SK-N-SH (cell line): Measurements from ENCODE around the gene PRPH. TPM values are rescaled to one million over a fixed set of nuclear protein-coding genes. Genes with fewer than 3 reads are reported as not detected.
A peak's percentile ranks its signal among the peaks of the same experiment; 100 is the strongest.

ENCODE experiments used
- CTCF ChIA-PET: fragments of 300-600, 350-600 bp; formaldehyde crosslinking; extraction: SDS; loops from one replicate; lab custom pipeline; 2021; lab: Yijun Ruan, JAX
- POLR2A ChIA-PET: fragments of 350-600 bp; sonication (Branson Sonifier 250); formaldehyde crosslinking; extraction: SDS; loops from one replicate; lab custom pipeline; 2020; ENCODE audit warnings: antibody characterized with exemption, inconsistent platforms; lab: Yijun Ruan, JAX
- DNase-seq: peaks from one replicate; pipeline ENCODE4 v3.0.0; 2012
- H2AFZ ChIP-seq: fragments of 200-600 bp; sonication (generic); 2 replicates; pipeline ENCODE4 v1.8.1; 2016; ENCODE audit warnings: antibody characterized with exemption, mild to moderate bottlenecking, low read depth
- H3F3A ChIP-seq: fragments of 200-600 bp; sonication (generic); replicated peaks from 2 replicates; pipeline ENCODE3; 2016; ENCODE audit warnings: antibody characterized with exemption, mild to moderate bottlenecking; ENCODE audit not compliant: insufficient read depth
- H3K27ac ChIP-seq, 2 experiments: fragments of 200-500 bp in 1 of 2; fragments of 200-600 bp in 1 of 2; sonication (Bioruptor generic) in 1 of 2; sonication (generic), shearing (Covaris generic) in 1 of 2; 2 replicates each; pipeline versions ENCODE4 v1.5.1 to v1.6.1; 2014 to 2016; ENCODE audit warnings: low read depth in 2 of 2, inconsistent platforms in 1 of 2, low read length in 1 of 2, mild to moderate bottlenecking in 1 of 2, mixed read lengths in 1 of 2
- H3K27me3 ChIP-seq: fragments of 200-600 bp; sonication (generic), shearing (Covaris generic); 2 replicates; pipeline ENCODE4 v1.6.1; 2016; ENCODE audit warnings: mixed run types; ENCODE audit not compliant: insufficient read depth
- H3K36me3 ChIP-seq, 2 experiments: fragments of 200-500 bp in 1 of 2; fragments of 200-600 bp in 1 of 2; sonication (Bioruptor generic) in 1 of 2; sonication (generic) in 1 of 2; replicated peaks in 1 of 2; 2 replicates each; pipeline versions ENCODE3 to v1.5.1; 2014 to 2016; ENCODE audit warnings: low read length in 1 of 2, mild to moderate bottlenecking in 1 of 2; ENCODE audit not compliant: insufficient read depth in 2 of 2, control insufficient read depth in 1 of 2
- H3K4me1 ChIP-seq, 2 experiments: fragments of 200-500 bp in 1 of 2; fragments of 200-600 bp in 1 of 2; sonication (Bioruptor generic) in 1 of 2; sonication (generic), shearing (Covaris generic) in 1 of 2; 2 replicates each; pipeline versions ENCODE4 v1.5.1 to v1.6.1; 2014 to 2016; ENCODE audit warnings: low read depth in 1 of 2, low read length in 1 of 2, mixed run types in 1 of 2; ENCODE audit not compliant: insufficient read depth in 2 of 2, control insufficient read depth in 1 of 2
- H3K4me2 ChIP-seq: fragments of 200-600 bp; sonication (generic), shearing (Covaris generic); 2 replicates; pipeline ENCODE4 v1.6.1; 2017; ENCODE audit warnings: mixed run types
- H3K4me3 ChIP-seq, 2 experiments: fragments of 200-500 bp in 1 of 2; fragments of 200-600 bp in 1 of 2; sonication (Bioruptor generic) in 1 of 2; sonication (generic), shearing (Covaris generic) in 1 of 2; 2 replicates each; pipeline versions ENCODE4 v1.5.1 to v1.8.1; 2014 to 2016; ENCODE audit warnings: low read depth in 2 of 2, inconsistent platforms in 1 of 2, low read length in 1 of 2, mild to moderate bottlenecking in 1 of 2, mixed read lengths in 1 of 2, moderate library complexity in 1 of 2
- H3K79me2 ChIP-seq: fragments of 200-600 bp; sonication (generic); 2 replicates; pipeline ENCODE4 v1.8.1; 2017; ENCODE audit warnings: mild to moderate bottlenecking; ENCODE audit not compliant: insufficient read depth
- H3K9ac ChIP-seq: fragments of 200-600 bp; sonication (generic); 2 replicates; pipeline ENCODE4 v1.6.1; 2017; ENCODE audit warnings: mixed run types
- H3K9me2 ChIP-seq: fragments of 200-600 bp; sonication (generic); 2 replicates; pipeline ENCODE4 v1.6.1; 2017; ENCODE audit warnings: mixed run types
- H3K9me3 ChIP-seq: fragments of 200-600 bp; sonication (generic); 2 replicates; pipeline ENCODE4 v1.6.1; 2017; ENCODE audit warnings: mixed run types, mild to moderate bottlenecking, moderate library complexity
- H4K20me1 ChIP-seq: fragments of 200-600 bp; sonication (generic); 2 replicates; pipeline ENCODE4 v1.6.1; 2017; ENCODE audit warnings: mild to moderate bottlenecking, mixed run types; ENCODE audit not compliant: insufficient read depth
- CHD2 ChIP-seq: fragments of 150-350 bp; IDR thresholded peaks from 2 replicates; pipeline ENCODE4 v1.6.1; 2018; ENCODE audit warnings: low read length; ENCODE audit not compliant: partially characterized antibody
- ELF1 ChIP-seq: IDR thresholded peaks from 2 replicates; pipeline ENCODE4 v1.4.0; 2012
- EP300 ChIP-seq, 2 experiments: IDR thresholded peaks; 2 replicates each; pipeline versions ENCODE4 v1.4.0 to v1.6.1; 2012; ENCODE audit warnings: borderline replicate concordance in 1 of 2, low read depth in 1 of 2, low read length in 1 of 2
- EZH2phosphoT487 ChIP-seq: fragments of 200-600 bp; sonication (generic); IDR thresholded peaks from 2 replicates; pipeline ENCODE4 v1.6.1; 2017; ENCODE audit warnings: low read depth, mixed run types, mild to moderate bottlenecking, antibody characterized with exemption, moderate library complexity, borderline replicate concordance
- FOXM1 ChIP-seq: IDR thresholded peaks from 2 replicates; pipeline ENCODE4 v1.4.0; 2012; ENCODE audit warnings: low read depth, mild to moderate bottlenecking
- JUND ChIP-seq: IDR thresholded peaks from 2 replicates; pipeline ENCODE4 v1.4.0; 2012
- NFIC ChIP-seq: IDR thresholded peaks from 2 replicates; pipeline ENCODE4 v1.4.0; 2012; ENCODE audit warnings: borderline replicate concordance
- RCOR1 ChIP-seq: fragments of 150-350 bp; IDR thresholded peaks from 2 replicates; pipeline ENCODE4 v1.6.1; 2017; ENCODE audit warnings: antibody characterized with exemption, low read length
- RFX5 ChIP-seq: IDR thresholded peaks from 2 replicates; pipeline ENCODE4 v1.6.1; 2012; ENCODE audit warnings: mild to moderate bottlenecking, improper control_type of control experiment, low read length
- TEAD4 ChIP-seq: IDR thresholded peaks from 2 replicates; pipeline ENCODE4 v1.4.0; 2012; ENCODE audit warnings: mild to moderate bottlenecking, borderline replicate concordance; ENCODE audit not compliant: insufficient read depth
- USF1 ChIP-seq: IDR thresholded peaks from 2 replicates; pipeline ENCODE4 v1.4.0; 2012; ENCODE audit warnings: low read depth, borderline replicate concordance
- WGBS: methylation state at CpG from one replicate; pipeline ENCODE4 v1.1.6; 2017; ENCODE audit warnings: low lambda C conversion rate; 5-methylcytosine and 5-hydroxymethylcytosine counted together
- polyA plus RNA-seq, 3 experiments: library from polyadenylated mRNA; depleted of rRNA; stranded (reverse); fragments of >200 nt; gene quantifications; 2 replicates each; pipeline ENCODE4 v1.2.3, GENCODE V29; 2012
- TF ChIP-seq, protein P1 (sequence below): IDR thresholded peaks from 2 replicates; pipeline ENCODE4 v1.4.0; 2012; ENCODE audit warnings: low read depth

PRPH gene
- polyA plus RNA-seq, 1 of the 3 experiments (the other 2 are of a cell fraction), result 1.9 TPM

- H3K27ac ChIP-seq, result peak overlapping the region in 1 of 2 experiments; percentile 56; a peak in 2 of 4 replicates
Measured at GRCh38 chr12:49323524-49324097, 28.7 kb downstream of the PRPH start.

DNA sequence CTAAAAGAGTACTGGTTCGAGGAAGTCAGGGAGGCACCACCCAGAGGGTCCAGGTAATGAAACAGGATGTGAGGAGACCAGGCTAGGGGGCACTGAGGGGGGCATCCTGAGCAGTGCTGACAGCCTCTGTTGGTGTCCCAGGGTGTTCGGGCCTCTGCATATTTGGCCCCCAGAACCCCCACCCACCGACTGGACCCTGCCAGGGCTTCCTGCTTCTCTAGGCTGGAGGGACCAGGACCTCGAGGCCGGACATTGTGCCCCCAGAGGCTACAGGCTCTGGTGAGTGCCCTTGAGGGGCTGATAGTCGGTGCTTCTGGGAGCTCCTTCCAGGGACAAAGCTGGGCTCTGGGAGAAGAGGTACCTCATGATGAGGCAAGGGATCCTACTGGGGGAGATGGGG is 30.7 kb downstream of the PRPH start:
- Histone ChIP-seq H3F3A (peaks cover 5% of the 10 kb centered on the region), H3K9me3 (no peaks in the 10 kb centered on the region), H3K27ac (no peak overlapping the region), H3K79me2 (peaks cover 19% of the 10 kb centered on the region), H4K20me1 (no peaks in the 10 kb centered on the region), H3K4me2 (no peak overlapping the region), H3K36me3 (peaks cover 2 to 13% of the 10 kb centered on the region in 2 experiments), H3K9ac (no peak overlapping the region), H3K27me3 (no peaks in the 10 kb centered on the region), H3K9me2 (no peaks in the 10 kb centered on the region), H3K4me3 (no peak overlapping the region), H3K4me1 (peaks cover 0 to 14% of the 10 kb centered on the region in 2 experiments; a peak in 1 of 4 replicates), H2AFZ (no peak overlapping the region)
- CTCF ChIA-PET, result interaction anchor here (0.9 to 5.4 kb wide), 8 partner anchors 11 to 37 kb away, joined by 3 to 48 read pairs (median 4); partner anchors contain the start of gene C1QL4
- POLR2A ChIA-PET, result no interaction called here
- no peak for TF ChIP-seq TEAD4
- 100% methylated on average over 2 of the region's 6 CpGs for WGBS
- DNase-seq, result no peak

More at GRCh38 chr12:49323524-49324097, 28.7 kb downstream of the PRPH start:
- ChIA-PET POLR2A (interaction anchor here (0.8 to 2.2 kb wide), 8 partner anchors 11 to 213 kb away, joined by 3 to 34 read pairs (median 5); partner anchors contain the start of genes LMBR1L, PRPH, SPATS2 and TUBA1A), CTCF (interaction anchor here (1.1 to 5.4 kb wide), 6 partner anchors 8 to 35 kb away, joined by 3 to 48 read pairs (median 18); partner anchors contain the start of gene C1QL4)
- no peak for TF ChIP-seq FOXM1
- no peak for TF ChIP-seq USF1
- TF ChIP-seq JUND, result no peak
- no peak for TF ChIP-seq ELF1
- no peak for TF ChIP-seq NFIC
- no peak for TF ChIP-seq RFX5
- TF ChIP-seq EP300 (IDR thresholded peaks at IDR 0.05; ENCODE audit: borderline replicate concordance in 1 of 2, low read depth in 1 of 2, low read length in 1 of 2), result no peak
- TF ChIP-seq, protein P1, sequence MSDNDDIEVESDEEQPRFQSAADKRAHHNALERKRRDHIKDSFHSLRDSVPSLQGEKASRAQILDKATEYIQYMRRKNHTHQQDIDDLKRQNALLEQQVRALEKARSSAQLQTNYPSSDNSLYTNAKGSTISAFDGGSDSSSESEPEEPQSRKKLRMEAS, result no peak
- TF ChIP-seq CHD2, result no peak
- TF ChIP-seq RCOR1, result no peak
- H3K36me3 ChIP-seq, result peaks cover 2 to 6% of the 10 kb centered on the region in 2 experiments
- peak overlapping the region; percentile 81 for H2AFZ ChIP-seq
- no peaks in the 10 kb centered on the region for H3K9me2 ChIP-seq
- H4K20me1 ChIP-seq, result no peaks in the 10 kb centered on the region
- peak overlapping the region; percentile 67 to 88 for H3K4me3 ChIP-seq
- H3K9ac ChIP-seq, result peak overlapping the region; percentile 78
- WGBS, result 5% methylated on average over 18 of the region's 19 CpGs
- peaks cover 19% of the 10 kb centered on the region for H3K79me2 ChIP-seq
- peak overlapping the region; percentile 95 for H3K4me2 ChIP-seq
- H3K4me1 ChIP-seq, result peaks cover 0 to 14% of the 10 kb centered on the region in 2 experiments; a peak in 1 of 4 replicates
- DNase-seq, result no peak
- peaks cover 5% of the 10 kb centered on the region for H3F3A ChIP-seq
- H3K27me3 ChIP-seq, result no peaks in the 10 kb centered on the region
- no peaks in the 10 kb centered on the region for H3K9me3 ChIP-seq

- Histone ChIP-seq H3K4me1 (peaks cover 0 to 10% of the 10 kb centered on the region in 2 experiments; a peak in 1 of 4 replicates), H3K36me3 (peaks cover 2 to 19% of the 10 kb centered on the region in 2 experiments), H3K27me3 (no peaks in the 10 kb centered on the region), H3K9me2 (no peaks in the 10 kb centered on the region), H4K20me1 (no peaks in the 10 kb centered on the region), H3K4me3 (no peak overlapping the region), H3K9me3 (no peaks in the 10 kb centered on the region), H3K9ac (no peak overlapping the region)
- POLR2A ChIA-PET, result no interaction called here
- TF ChIP-seq EZH2phosphoT487 (no peak), FOXM1 (no peak), RCOR1 (no peak)
- TF ChIP-seq, all 33 proteins: peak for 0
- DNase-seq, result no peak
- Histone ChIP-seq H3K4me2 (no peak overlapping the region), H3K79me2 (peaks cover 19% of the 10 kb centered on the region), H3F3A (peaks cover 14% of the 10 kb centered on the region), H3K27ac (no peak overlapping the region), H2AFZ (no peak overlapping the region)
- CTCF ChIA-PET, result no interaction called here
Measured at GRCh38 chr12:49327368-49327767, 32.4 kb downstream of the PRPH start.
